MG63 (cell line): ENCODE data around the gene TMEM198. TPM values are rescaled to one million over a fixed set of nuclear protein-coding genes. Genes with fewer than 3 reads are reported as not detected.

Source experiments
- DNase-seq: peaks from one replicate; pipeline ENCODE4 v3.0.0-alpha.2; 2020
- H3K27me3 ChIP-seq: fragments of 250-450 bp; sonication (Bioruptor Pico); 2 replicates; pipeline ENCODE4 v1.5.1; 2020; ENCODE audit warnings: mild to moderate bottlenecking, moderate library complexity
- H3K36me3 ChIP-seq: fragments of 250-450 bp; sonication (Bioruptor Pico); 2 replicates; pipeline ENCODE4 v1.5.1; 2020; ENCODE audit warnings: mild to moderate bottlenecking, moderate library complexity
- H3K4me3 ChIP-seq: fragments of 250-450 bp; sonication (Bioruptor Pico); 2 replicates; pipeline ENCODE4 v1.5.1; 2020; ENCODE audit warnings: mild to moderate bottlenecking, moderate library complexity
- H3K9me3 ChIP-seq: fragments of 250-450 bp; sonication (Bioruptor Pico); 2 replicates; pipeline ENCODE4 v1.5.1; 2020; ENCODE audit warnings: mild to moderate bottlenecking, moderate library complexity
- total RNA-seq: library from RNA; depleted of rRNA; stranded (reverse); fragments of >200 nt; shearing (Covaris generic); gene quantifications from 2 replicates; pipeline ENCODE4 v1.2.3, GENCODE V29; 2014; ENCODE audit warnings: low replicate concordance

Gene TMEM198
- total RNA-seq, 1 experiment from 2014 or later: 5.1 TPM

DNA sequence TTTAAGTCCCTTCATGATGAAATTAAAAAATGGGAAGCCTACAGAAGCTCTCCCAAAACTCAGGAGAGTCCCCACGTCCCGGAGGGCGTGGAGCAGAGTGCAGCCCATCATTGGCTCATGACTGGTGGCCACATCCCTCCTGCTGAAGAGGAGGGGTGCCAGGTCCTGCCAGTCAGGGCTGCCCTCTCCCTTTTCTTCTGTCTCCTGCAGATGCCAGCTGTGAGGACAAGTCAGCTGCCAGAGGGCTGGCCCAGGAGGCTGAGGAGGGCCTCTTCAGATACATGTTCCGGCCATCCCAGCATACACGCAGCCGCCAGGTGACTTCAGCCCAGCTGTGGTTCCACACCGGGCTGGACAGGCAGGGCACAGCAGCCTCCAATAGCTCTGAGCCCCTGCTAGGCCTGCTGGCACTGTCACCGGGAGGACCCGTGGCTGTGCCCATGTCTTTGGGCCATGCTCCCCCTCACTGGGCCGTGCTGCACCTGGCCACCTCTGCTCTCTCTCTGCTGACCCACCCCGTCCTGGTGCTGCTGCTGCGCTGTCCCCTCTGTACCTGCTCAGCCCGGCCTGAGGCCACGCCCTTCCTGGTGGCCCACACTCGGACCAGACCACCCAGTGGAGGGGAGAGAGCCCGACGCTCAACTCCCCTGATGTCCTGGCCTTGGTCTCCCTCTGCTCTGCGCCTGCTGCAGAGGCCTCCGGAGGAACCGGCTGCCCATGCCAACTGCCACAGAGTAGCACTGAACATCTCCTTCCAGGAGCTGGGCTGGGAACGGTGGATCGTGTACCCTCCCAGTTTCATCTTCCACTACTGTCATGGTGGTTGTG lies 30.9 kb downstream of the TMEM198 start:
- Histone ChIP-seq H3K9me3 (no peaks in the 10 kb centered on the region), H3K36me3 (peaks cover 4% of the 10 kb centered on the region), H3K4me3 (no peak overlapping the region), H3K27me3 (no peaks in the 10 kb centered on the region)
- no peak for DNase-seq

- DNase-seq: no peak
- H3K36me3 ChIP-seq: no peaks in the 10 kb centered on the region
- no peaks in the 10 kb centered on the region for H3K9me3 ChIP-seq
- H3K27me3 ChIP-seq: no peaks in the 10 kb centered on the region
- no peak overlapping the region for H3K4me3 ChIP-seq
Measured at GRCh38 chr2:219575566-219576504, 32.0 kb downstream of the TMEM198 start.

GRCh38 chr2:219576505-219577388 lies 32.9 kb downstream of the TMEM198 start:
- Histone ChIP-seq H3K36me3 (no peaks in the 10 kb centered on the region), H3K27me3 (no peaks in the 10 kb centered on the region), H3K9me3 (no peaks in the 10 kb centered on the region), H3K4me3 (no peak overlapping the region)
- DNase-seq: no peak

DNA sequence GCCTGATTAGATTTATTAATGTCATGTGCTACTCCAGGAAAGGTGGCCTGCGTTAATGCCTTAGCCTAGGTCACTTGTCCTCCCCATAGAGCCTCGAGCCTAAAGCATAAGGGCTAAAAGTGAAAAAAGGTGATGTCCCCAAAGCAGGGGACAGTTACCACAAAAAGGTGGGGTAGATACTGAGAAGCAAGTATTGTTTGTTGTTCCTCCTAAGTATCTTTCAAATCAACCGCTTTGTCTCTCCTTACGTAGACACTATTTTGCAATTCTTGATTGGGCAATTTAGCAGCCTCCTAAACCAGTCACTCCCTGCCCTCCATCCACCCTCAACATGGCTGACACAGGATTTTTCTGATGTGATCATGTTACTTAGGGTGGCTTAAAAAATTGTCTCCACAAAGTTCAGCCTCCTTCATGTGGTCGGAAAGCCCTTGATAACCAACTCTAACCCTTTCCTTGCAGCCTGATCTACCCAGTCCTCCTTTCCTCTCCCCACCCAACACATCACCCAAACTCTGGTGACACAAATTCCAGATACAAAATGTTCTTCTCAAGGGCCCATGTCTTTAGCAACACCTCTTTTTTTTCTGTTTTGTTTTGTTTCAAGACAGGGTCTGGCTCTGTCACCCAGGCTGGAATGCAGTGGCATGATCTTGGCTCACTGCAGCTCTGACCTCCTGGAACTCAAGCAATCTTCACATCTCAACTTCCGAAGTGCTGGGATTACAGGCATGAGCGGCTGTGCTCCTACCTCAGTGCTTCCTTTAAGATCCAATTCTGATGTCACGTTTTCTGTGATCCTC lies 35.2 kb downstream of the TMEM198 start:
- H3K27me3 ChIP-seq: no peaks in the 10 kb centered on the region
- no peak overlapping the region for H3K4me3 ChIP-seq
- H3K36me3 ChIP-seq: no peaks in the 10 kb centered on the region
- DNase-seq: no peak
- H3K9me3 ChIP-seq: no peaks in the 10 kb centered on the region

GRCh38 chr2:219581346-219581745 lies 37.5 kb downstream of the TMEM198 start:
- no peak for DNase-seq
- Histone ChIP-seq H3K27me3 (no peaks in the 10 kb centered on the region), H3K9me3 (no peaks in the 10 kb centered on the region), H3K36me3 (no peaks in the 10 kb centered on the region), H3K4me3 (no peak overlapping the region)

DNA sequence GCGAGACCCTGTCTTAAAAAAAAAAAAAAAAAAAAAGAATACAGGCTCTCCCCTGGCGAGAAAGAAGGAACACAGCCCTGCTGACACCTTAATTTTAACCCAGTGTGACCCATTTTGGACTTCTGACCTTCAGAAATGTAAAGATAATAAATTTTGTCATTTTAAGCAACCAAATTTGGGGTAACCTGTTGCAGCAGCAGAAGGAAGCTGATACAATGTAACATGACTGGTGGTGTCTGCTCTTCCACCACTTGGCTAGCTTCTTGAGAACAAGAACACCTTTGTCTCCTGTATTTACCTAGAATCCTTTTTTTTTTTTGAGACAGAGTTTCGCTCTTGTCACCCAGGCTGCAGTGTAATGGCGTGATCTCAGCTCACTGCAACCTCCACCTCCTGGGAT lies 47.3 kb downstream of the TMEM198 start:
- no peak for DNase-seq
- H3K4me3 ChIP-seq: no peak overlapping the region
- no peaks in the 10 kb centered on the region for H3K27me3 ChIP-seq
- H3K9me3 ChIP-seq: no peaks in the 10 kb centered on the region
- H3K36me3 ChIP-seq: no peaks in the 10 kb centered on the region

DNA sequence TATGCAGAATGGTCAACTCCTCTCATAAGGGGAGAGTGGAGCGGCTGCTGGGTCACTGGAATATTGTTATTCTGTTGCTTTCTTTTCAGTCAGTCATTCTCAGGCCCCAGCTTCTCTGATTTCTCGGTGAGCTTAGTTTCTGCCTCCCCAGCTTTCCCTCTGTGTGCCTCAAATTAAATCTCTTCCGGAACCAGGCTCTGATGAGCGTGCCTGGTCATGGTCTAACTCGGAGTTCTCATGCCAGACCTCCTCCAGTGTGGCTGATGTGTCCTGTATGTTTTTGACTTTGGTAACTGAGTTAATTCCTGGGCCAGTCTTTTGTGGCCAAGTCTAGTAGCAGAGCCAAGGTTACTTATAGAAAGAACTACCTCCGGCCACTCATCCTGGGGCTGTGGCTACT lies 48.9 kb downstream of the TMEM198 start:
- Histone ChIP-seq H3K4me3 (no peak overlapping the region), H3K36me3 (no peaks in the 10 kb centered on the region), H3K9me3 (no peaks in the 10 kb centered on the region), H3K27me3 (no peaks in the 10 kb centered on the region)
- no peak for DNase-seq

- Histone ChIP-seq H3K4me3 (no peak overlapping the region), H3K9me3 (no peaks in the 10 kb centered on the region), H3K27me3 (no peaks in the 10 kb centered on the region), H3K36me3 (no peaks in the 10 kb centered on the region)
- no peak for DNase-seq
Measured at GRCh38 chr2:219593154-219593553, 49.3 kb downstream of the TMEM198 start.

DNA sequence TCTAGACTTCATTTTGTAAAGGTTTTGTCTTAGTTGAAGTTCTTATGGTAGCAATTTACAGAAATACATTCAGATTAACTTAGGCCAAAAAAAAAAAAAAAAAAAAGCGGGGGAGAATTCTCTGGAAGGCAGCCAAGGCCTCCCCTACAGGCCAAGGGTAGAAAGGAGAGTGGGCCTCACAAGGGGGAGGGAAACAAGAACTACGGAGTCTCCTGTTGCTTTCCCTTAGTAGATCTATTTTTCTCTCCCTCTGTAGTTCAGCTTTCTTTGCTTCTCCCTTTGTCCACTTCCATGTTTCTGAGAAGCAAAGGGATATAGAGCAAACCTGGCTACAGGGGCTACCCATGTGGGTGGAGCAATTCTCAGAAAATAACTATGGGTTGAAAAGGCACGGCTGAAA lies 51.4 kb downstream of the TMEM198 start:
- DNase-seq: no peak

DNA sequence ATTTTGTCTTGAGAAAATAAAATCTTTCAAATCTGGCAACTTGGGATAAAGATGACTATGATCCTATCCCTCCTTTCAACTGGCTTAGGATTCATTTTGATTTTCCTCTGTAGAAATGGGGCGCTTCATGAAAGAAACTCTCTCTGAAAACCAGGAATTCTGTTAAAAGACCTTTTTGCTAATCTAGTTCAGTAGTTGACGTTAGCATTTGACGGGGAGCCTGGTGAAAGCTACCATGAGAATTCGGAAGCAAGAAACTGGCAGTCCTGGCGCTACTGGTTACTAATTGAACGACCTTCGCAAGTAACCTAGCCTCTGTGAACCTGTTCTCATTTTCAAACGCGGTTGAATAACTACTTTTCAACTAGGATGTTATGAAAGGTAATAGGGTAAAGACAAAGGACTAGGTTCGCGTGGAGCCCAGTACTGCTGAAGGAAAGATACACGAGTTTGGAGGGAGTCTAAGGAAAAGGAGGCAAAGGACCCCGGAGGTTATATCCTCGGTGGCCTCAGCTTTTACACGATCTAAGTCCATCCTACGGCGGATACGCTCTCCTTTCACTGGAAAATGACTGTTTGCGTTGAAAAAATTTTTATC lies 53.2 kb downstream of the TMEM198 start:
- Histone ChIP-seq H3K4me3 (peak overlapping the region; percentile 77), H3K36me3 (peaks cover 4% of the 10 kb centered on the region; the same call in 1 of the 2 replicates), H3K27me3 (no peaks in the 10 kb centered on the region), H3K9me3 (no peaks in the 10 kb centered on the region)
- DNase-seq: no peak

More for the DNA sequence above, 51.4 kb downstream of the TMEM198 start:
- Histone ChIP-seq H3K36me3 (no peaks in the 10 kb centered on the region), H3K27me3 (no peaks in the 10 kb centered on the region), H3K9me3 (no peaks in the 10 kb centered on the region), H3K4me3 (no peak overlapping the region)

DNA sequence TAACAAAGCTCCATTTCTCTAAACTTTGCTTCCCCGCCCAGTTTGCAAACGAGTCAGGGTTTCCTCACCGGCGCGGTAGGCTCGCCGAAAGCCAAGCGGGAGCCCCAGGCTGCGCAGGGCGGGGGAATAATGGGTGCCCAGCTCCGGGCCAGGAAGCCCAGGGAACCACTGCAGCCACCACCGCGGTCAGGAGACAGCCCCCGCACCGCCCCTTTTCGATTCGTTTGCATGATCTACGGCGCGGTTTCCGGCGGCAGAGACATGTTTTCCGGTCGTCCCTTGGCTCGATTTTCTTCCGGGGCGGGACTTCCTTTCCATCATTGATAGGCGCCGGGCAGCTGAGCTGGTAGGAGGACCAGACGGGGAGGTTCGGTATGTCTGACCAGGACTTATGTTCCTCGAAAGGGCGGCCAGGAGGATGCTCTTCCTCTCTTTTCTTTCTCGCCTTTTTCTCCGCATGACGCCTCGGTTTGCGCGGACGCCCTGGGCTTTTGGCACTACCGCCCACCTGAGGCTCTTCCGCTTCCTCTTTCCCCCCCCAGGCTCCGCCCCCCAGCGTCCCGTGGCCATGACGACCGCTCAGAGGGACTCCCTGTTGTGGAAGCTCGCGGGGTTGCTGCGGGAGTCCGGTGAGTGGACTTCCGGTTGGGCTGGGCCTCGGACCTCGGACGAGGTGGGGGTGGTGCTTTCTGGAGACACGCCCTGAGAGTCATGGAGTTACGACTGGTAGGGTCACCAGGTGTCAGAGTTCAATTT lies 53.9 kb downstream of the TMEM198 start, which contains the start of gene STK11IP:
TSS of gene STK11IP (plus strand) at position 306 of the 756 bp plus-strand sequence. CDS start at position 569, 263 bp downstream.
- H3K4me3 ChIP-seq: peak within 1 kb of the TSS; percentile 77
- DNase-seq: peak; percentile 98
- H3K27me3 ChIP-seq: no peaks in the 10 kb centered on the region
- H3K36me3 ChIP-seq: peaks cover 9% of the 10 kb centered on the region; the same call in 1 of the 2 replicates
- no peaks in the 10 kb centered on the region for H3K9me3 ChIP-seq

- Histone ChIP-seq H3K36me3 (peaks cover 9% of the 10 kb centered on the region; the same call in 1 of the 2 replicates), H3K9me3 (no peaks in the 10 kb centered on the region), H3K27me3 (no peaks in the 10 kb centered on the region), H3K4me3 (peak overlapping the region; percentile 77)
- peak; percentile 22 for DNase-seq
Measured at GRCh38 chr2:219598308-219599078, 54.7 kb downstream of the TMEM198 start.
